DMS79 treated with DMSO at 0.1 percent for 48 hours (cell line): ENCODE data around the gene LRRC46.
A peak's percentile ranks its signal among the peaks of the same experiment; 100 is the strongest.

Experiments used
- DNase-seq: peaks from one replicate; lab custom pipeline; 2025; lab: John Stamatoyannopoulos, UW

The LRRC46 gene

GRCh38 chr17:47852113-47852949 is 20.9 kb downstream of the LRRC46 start:
- no peak for DNase-seq

- DNase-seq = no peak
These were observed 22.1 kb downstream of the LRRC46 start for GRCh38 chr17:47853616-47854015.

- DNase-seq = no peak
These were observed 24.3 kb downstream of the LRRC46 start for GRCh38 chr17:47855737-47856136.

GRCh38 chr17:47856830-47857229 is 25.4 kb downstream of the LRRC46 start:
- no peak for DNase-seq

- DNase-seq = no peak
These were observed 26.3 kb downstream of the LRRC46 start for GRCh38 chr17:47857551-47858455.

GRCh38 chr17:47860386-47860785 is 28.9 kb downstream of the LRRC46 start:
- no peak for DNase-seq

- no peak for DNase-seq
These were observed 31.4 kb downstream of the LRRC46 start for GRCh38 chr17:47862621-47863440.

GRCh38 chr17:47864791-47865216 is 33.3 kb downstream of the LRRC46 start:
- DNase-seq = peak; percentile 90

GRCh38 chr17:47866941-47867340 is 35.5 kb downstream of the LRRC46 start:
- peak; percentile 41 for DNase-seq

- peak; percentile 58 for DNase-seq
These were observed 36.5 kb downstream of the LRRC46 start for GRCh38 chr17:47867813-47868533.

GRCh38 chr17:47869114-47869513 is 37.6 kb downstream of the LRRC46 start:
- DNase-seq = no peak

- no peak for DNase-seq
These were observed 38.6 kb downstream of the LRRC46 start for GRCh38 chr17:47870056-47870455.

GRCh38 chr17:47871048-47871447 is 39.6 kb downstream of the LRRC46 start:
- no peak for DNase-seq

- DNase-seq = no peak
These were observed 40.7 kb downstream of the LRRC46 start for GRCh38 chr17:47872019-47872650.

GRCh38 chr17:47872651-47873161 is 41.2 kb downstream of the LRRC46 start:
- DNase-seq = no peak

GRCh38 chr17:47873200-47874090 is 42.0 kb downstream of the LRRC46 start:
- DNase-seq = no peak

- peak; percentile 19 for DNase-seq
These were observed 43.8 kb downstream of the LRRC46 start for GRCh38 chr17:47875011-47875985.

GRCh38 chr17:47877368-47878034 is 46.0 kb downstream of the LRRC46 start:
- no peak for DNase-seq
